Astrocyte (in vitro differentiated cells and primary cell): Measurements from ENCODE around the gene RNH1.

Experiments used
- CTCF ChIP-seq: IDR thresholded peaks from 2 replicates; pipeline ENCODE4 v1.5.1; 2011; ENCODE audit warnings: low read depth, mild to moderate bottlenecking, inconsistent platforms, low read length, moderate library complexity; ENCODE audit not compliant: insufficient read depth
- EZH2 ChIP-seq: IDR thresholded peaks from 2 replicates; pipeline ENCODE4 v1.6.1; 2012; ENCODE audit warnings: mild to moderate bottlenecking, low read length, inconsistent platforms; ENCODE audit not compliant: insufficient read depth

DNA sequence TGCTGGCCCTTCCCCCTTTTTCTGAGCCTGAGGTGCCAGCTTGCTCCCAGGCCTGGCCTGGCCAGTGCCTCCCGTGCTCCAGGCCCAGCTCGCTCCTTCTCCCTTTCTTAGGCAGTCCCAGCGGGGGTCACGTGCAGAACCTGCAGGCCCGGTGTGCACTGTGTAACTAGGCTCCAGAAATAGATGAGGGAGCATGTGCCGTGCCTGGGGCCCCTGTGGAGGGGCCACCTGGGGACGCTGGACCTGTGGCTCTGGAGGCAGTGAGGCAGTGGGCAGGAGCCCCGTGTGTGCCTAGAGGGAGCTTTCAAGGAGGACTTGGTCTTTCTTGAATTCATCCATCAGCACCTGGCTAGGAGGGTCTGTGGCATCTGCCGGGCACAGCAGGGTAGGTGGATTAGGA lies 45.4 kb downstream of the RNH1 start:
- TF ChIP-seq CTCF: no peak
- no peak for TF ChIP-seq EZH2
